Osteocyte (in vitro differentiated cells): ENCODE data around the gene PMEPA1. TPM values are rescaled to one million over a fixed set of nuclear protein-coding genes. Genes with fewer than 3 reads are reported as not detected.

Experiments used
- DNase-seq: peaks from one replicate; pipeline ENCODE4 v3.0.0; 2021; ENCODE audit warnings: mixed read lengths; ENCODE audit not compliant: unreplicated experiment; ENCODE audit errors: extremely low spot score
- H3K27ac Mint-ChIP-seq: one replicate; pipeline ENCODE4 v1.8.0; 2021; ENCODE audit warnings: mild to moderate bottlenecking, mixed read lengths; ENCODE audit not compliant: unreplicated experiment
- H3K27me3 Mint-ChIP-seq: one replicate; pipeline ENCODE4 v1.8.0; 2021; ENCODE audit warnings: mixed read lengths; ENCODE audit not compliant: unreplicated experiment
- H3K36me3 Mint-ChIP-seq: one replicate; pipeline ENCODE4 v1.8.0; 2021; ENCODE audit warnings: mixed read lengths; ENCODE audit not compliant: unreplicated experiment
- H3K4me1 Mint-ChIP-seq: one replicate; pipeline ENCODE4 v1.8.0; 2021; ENCODE audit warnings: mixed read lengths; ENCODE audit not compliant: unreplicated experiment
- H3K4me3 Mint-ChIP-seq: one replicate; pipeline ENCODE4 v1.8.0; 2021; ENCODE audit warnings: mild to moderate bottlenecking, moderate library complexity, mixed read lengths; ENCODE audit not compliant: unreplicated experiment
- H3K9me3 Mint-ChIP-seq: one replicate; pipeline ENCODE4 v1.8.0; 2021; ENCODE audit warnings: mixed read lengths; ENCODE audit not compliant: unreplicated experiment
- CTCF ChIP-seq: fragments of 200-600 bp; sonication (generic); IDR thresholded peaks from 2 replicates; pipeline ENCODE4 v1.5.0; 2021; ENCODE audit warnings: antibody characterized with exemption, mild to moderate bottlenecking, moderate library complexity
- total RNA-seq: library from RNA; stranded (reverse); gene quantifications from 2 replicates; pipeline ENCODE4 v1.2.1, GENCODE V29; 2021

The PMEPA1 gene
- total RNA-seq, 1 donor from 2014 or later, result 24.1 TPM

- Mint-ChIP-seq H3K9me3 (no peaks in the 10 kb centered on the region), H3K4me1 (peaks cover 1% of the 10 kb centered on the region), H3K4me3 (no peak overlapping the region), H3K36me3 (peaks cover 20% of the 10 kb centered on the region), H3K27ac (no peak overlapping the region), H3K27me3 (no peaks in the 10 kb centered on the region)
- DNase-seq, result peak; percentile 77
- TF ChIP-seq CTCF, result no peak
These were observed 56.9 kb downstream of the PMEPA1 start for GRCh38 chr20:57652606-57653545.

DNA sequence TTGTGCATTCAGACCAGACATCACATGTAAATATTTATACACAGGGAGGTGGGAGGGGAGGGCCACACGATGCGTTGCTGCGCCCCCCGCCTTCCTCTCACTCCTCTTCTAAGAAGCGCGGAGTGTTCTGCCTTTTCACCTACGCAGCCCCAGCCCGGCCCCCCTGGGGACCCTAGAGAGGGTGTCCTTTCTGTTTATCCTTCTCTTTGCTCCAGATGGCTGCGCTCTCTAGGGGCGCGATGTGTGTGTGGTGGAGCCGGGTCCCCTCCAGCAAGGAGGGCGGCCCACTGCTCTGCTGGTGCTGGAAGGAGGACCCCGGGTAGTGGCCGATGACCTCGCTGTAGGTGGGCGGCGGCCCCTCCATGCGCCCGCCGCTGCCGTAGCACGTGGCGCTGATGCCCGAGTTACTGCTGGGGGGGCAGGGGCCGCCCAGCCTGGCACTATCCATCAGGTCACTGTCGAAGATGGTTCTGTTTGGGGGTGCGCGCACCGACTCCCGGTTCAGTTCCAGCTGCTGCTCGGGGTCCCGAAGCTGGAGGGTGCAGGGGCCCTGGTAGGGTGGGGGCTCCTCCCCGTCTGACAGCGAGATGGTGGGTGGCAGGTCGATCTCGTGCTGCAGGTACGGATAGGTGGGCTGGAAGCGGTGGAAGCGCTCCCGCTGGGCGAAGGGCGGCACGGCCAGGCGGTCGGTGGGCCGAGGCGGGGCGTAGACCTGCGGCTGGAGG lies 57.8 kb downstream of the PMEPA1 start:
- peak; percentile 84 for DNase-seq

DNA sequence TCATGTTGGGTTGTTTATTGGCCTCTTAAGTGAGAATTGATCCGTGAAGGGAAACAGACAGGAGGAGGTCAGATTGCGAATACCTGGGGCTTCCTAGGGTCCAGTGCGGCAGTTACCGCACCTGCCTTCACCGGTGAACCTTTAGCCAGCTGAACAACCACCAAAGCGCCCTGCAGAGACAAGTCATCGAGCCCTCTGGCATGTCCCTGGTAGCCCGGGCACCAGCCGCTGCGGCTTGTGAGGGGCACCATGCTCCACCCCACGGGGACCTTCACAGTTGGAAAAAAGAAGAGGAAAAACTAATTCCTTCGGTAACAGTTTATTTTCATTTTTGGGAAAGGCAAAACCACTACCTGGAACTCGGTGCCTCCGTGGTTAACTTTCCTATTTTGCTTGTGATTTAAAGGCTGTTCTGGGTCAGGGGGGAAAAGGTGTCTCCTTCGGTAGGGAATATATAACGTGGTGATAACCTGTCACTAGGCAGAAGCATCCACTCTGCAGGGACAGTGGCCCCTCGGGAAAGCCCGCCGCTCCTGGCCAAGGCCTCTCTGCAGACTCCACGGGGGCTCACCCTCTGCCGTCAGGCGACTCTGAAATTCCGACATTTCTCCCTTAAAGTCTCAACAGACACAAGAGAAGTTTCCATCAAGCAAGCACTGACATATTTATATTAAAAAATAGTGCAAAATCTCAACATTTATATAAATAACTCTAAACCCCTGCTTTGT lies 58.9 kb downstream of the PMEPA1 start:
- no peak overlapping the region for H3K27ac Mint-ChIP-seq
- TF ChIP-seq CTCF, result no peak
- peaks cover 12% of the 10 kb centered on the region for H3K36me3 Mint-ChIP-seq
- DNase-seq, result peak; percentile 73
- no peak overlapping the region for H3K4me3 Mint-ChIP-seq
- H3K27me3 Mint-ChIP-seq, result no peaks in the 10 kb centered on the region
- peaks cover 1% of the 10 kb centered on the region for H3K4me1 Mint-ChIP-seq
- no peaks in the 10 kb centered on the region for H3K9me3 Mint-ChIP-seq

More for the DNA sequence above, 57.8 kb downstream of the PMEPA1 start:
- peaks cover 1% of the 10 kb centered on the region for H3K4me1 Mint-ChIP-seq
- H3K9me3 Mint-ChIP-seq, result no peaks in the 10 kb centered on the region
- TF ChIP-seq CTCF, result no peak
- no peaks in the 10 kb centered on the region for H3K27me3 Mint-ChIP-seq
- peaks cover 18% of the 10 kb centered on the region for H3K36me3 Mint-ChIP-seq
- H3K27ac Mint-ChIP-seq, result no peak overlapping the region
- H3K4me3 Mint-ChIP-seq, result no peak overlapping the region

DNA sequence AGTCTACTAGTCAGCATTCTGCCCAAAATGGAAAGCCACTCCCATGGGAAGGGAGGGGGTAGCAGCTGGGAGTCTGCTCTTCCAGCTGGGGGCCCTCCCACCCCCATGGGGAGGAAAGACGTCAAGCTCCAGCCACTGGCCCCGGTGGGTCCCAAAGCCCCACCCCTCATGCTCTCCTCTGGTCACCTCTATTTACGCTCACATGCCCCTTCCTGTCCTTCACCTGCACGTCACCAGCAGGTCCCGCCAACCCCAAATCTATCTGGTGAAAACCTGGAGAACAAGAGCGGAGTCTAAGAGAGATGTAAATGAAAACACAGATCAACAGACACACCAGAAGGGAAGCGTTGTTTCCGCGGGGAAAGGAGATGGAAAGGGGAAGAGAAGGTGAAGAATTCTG lies 59.5 kb downstream of the PMEPA1 start:
- peak; percentile 56 for DNase-seq
- Mint-ChIP-seq H3K27ac (no peak overlapping the region), H3K9me3 (no peaks in the 10 kb centered on the region), H3K27me3 (no peaks in the 10 kb centered on the region), H3K4me3 (no peak overlapping the region), H3K4me1 (peaks cover 1% of the 10 kb centered on the region), H3K36me3 (peaks cover 12% of the 10 kb centered on the region)
- no peak for TF ChIP-seq CTCF
